Measurements from ENCODE around the gene PLAAT3. TPM values are rescaled to one million over a fixed set of nuclear protein-coding genes. Genes with fewer than 3 reads are reported as not detected.
A peak's percentile ranks its signal among the peaks of the same experiment; 100 is the strongest.
"Not testable (repeated sequence)": the region's sequence is repeated elsewhere in the genome, so short reads cannot be mapped to it uniquely, and the experiment has no call there.

PLAAT3 gene
- 1 to 10 TPM; 6.0 to 6.5 TPM for total RNA-seq

DNA sequence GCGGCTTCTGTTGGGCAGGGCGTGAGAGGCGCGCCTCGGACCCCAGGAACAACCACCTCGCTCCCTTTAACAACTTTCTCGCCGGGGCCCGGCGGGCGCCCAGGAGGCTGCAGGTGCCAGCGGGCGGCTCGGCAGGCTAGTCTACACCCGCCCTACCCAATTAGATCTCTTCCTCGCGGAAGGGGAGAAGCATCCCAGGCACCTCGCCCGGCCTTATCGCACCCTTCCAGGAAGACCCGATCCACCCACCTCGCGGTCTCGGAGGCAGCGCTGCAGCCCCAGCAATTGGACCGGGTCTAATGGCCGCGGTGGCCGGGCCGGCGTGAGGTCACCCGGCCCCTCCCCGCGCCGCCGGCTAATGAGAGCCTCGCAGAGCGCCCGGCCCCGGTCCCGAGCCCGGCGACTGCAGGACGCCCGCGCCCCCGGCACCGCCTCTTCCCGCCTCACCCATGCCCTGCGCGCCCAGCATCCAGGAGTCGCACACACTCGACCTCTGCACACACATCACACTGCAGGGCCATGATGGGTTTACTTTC is at the start of gene PLAAT3:
TSS of gene PLAAT3 (minus strand) at position 298 of the 536 bp plus-strand sequence. CDS start 419 bp downstream, outside the sequence.
- no peak within 1 kb of the TSS for H3K27ac Mint-ChIP-seq
- H3K27me3 Mint-ChIP-seq = no peaks in the 10 kb centered on the region
- no peaks in the 10 kb centered on the region for H3K9me3 Mint-ChIP-seq
- H3K36me3 Mint-ChIP-seq = no peaks in the 10 kb centered on the region
- DNase-seq = peak; percentile 56
- H3K4me3 Mint-ChIP-seq = peak within 1 kb of the TSS; percentile 81
- peaks cover 17% of the 10 kb centered on the region for H3K4me1 Mint-ChIP-seq

DNA sequence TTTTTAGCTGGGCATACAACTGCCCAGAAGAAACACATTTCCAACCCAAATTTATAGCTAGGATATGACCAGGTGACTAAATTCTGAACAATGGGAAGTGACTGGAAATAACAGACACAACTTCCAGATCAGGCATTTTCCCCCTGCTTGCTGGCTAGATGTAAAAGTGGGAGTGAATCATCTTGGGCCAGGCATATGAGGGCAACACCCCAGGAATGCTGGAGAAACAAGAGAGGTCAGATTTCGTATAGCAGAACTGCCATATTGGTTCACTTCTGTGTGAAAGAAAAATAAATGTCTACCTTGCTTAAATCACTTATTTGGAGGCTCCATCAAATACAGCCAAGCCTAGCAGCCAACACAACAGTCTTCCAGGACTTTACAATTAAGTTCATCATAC is 49.6 kb upstream of the PLAAT3 start:
- Mint-ChIP-seq H3K27ac (no peak overlapping the region), H3K36me3 (no peaks in the 10 kb centered on the region), H3K4me3 (no peak overlapping the region), H3K4me1 (peaks cover 34% of the 10 kb centered on the region), H3K9me3 (no peaks in the 10 kb centered on the region), H3K27me3 (no peaks in the 10 kb centered on the region)
- DNase-seq = no peak

GRCh38 chr11:63660972-63661371 is 46.7 kb upstream of the PLAAT3 start:
- Mint-ChIP-seq H3K27me3 (no peaks in the 10 kb centered on the region), H3K4me3 (no peak overlapping the region), H3K4me1 (peaks cover 23% of the 10 kb centered on the region), H3K27ac (no peak overlapping the region), H3K9me3 (no peaks in the 10 kb centered on the region), H3K36me3 (peaks cover 6% of the 10 kb centered on the region)
- no peak for DNase-seq

DNA sequence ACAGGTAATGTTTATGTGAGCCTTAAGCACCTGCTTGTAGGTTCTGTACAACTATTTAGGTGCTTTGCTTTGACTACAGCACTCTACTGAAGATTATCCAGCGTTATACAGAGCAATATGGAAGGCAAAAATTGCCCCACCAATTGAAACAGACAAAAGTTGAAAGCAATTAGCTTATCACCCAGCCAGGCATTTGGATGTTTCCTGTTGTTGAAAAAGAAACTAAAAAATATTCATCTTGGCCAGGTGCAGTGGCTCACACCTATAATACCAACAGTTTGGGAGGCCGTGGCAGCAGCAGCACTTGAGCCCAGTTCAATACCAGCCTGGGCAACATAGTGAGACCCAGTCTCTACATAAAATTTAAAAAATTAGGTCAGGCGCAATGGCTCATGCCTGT is 38.4 kb upstream of the PLAAT3 start:
- no peak overlapping the region for H3K4me3 Mint-ChIP-seq
- peaks cover 17% of the 10 kb centered on the region for H3K36me3 Mint-ChIP-seq
- no peaks in the 10 kb centered on the region for H3K27me3 Mint-ChIP-seq
- no peak overlapping the region for H3K27ac Mint-ChIP-seq
- no peak for DNase-seq
- H3K4me1 Mint-ChIP-seq = peaks cover 6% of the 10 kb centered on the region
- H3K9me3 Mint-ChIP-seq = no peaks in the 10 kb centered on the region

DNA sequence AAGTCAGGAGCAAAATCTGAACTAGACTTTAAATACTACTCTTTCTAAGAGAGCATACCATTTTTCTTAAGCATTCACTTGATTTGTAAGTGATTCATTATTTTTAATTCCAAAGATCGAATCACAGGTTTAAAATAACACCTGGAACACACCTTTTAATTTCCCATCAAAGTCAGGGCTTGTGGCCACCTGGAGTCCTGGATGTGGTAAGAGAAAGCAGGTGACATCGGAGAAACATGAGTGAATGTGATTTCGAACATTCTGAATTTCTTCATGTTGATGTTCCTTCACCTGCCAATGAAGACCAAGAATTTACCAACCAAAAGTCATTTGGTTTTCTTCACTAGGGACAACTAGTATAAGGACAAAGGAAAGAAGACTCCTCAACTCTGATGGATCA is 29.0 kb upstream of the PLAAT3 start:
- Mint-ChIP-seq H3K9me3 (no peaks in the 10 kb centered on the region), H3K36me3 (peaks cover 5% of the 10 kb centered on the region), H3K4me3 (no peak overlapping the region), H3K27ac (no peak overlapping the region), H3K27me3 (no peaks in the 10 kb centered on the region), H3K4me1 (peaks cover 1% of the 10 kb centered on the region)
- no peak for DNase-seq

- peaks cover 5% of the 10 kb centered on the region for H3K36me3 Mint-ChIP-seq
- H3K4me1 Mint-ChIP-seq = peaks cover 8% of the 10 kb centered on the region
- no peak overlapping the region for H3K27ac Mint-ChIP-seq
- H3K27me3 Mint-ChIP-seq = no peaks in the 10 kb centered on the region
- H3K4me3 Mint-ChIP-seq = no peak overlapping the region
- no peaks in the 10 kb centered on the region for H3K9me3 Mint-ChIP-seq
- no peak for DNase-seq
Observed at GRCh38 chr11:63641727-63642126, 27.5 kb upstream of the PLAAT3 start.

- Mint-ChIP-seq H3K36me3 (peaks cover 9% of the 10 kb centered on the region), H3K27me3 (no peaks in the 10 kb centered on the region)
- no peak for DNase-seq
Observed at GRCh38 chr11:63639199-63639832, 25.1 kb upstream of the PLAAT3 start.

DNA sequence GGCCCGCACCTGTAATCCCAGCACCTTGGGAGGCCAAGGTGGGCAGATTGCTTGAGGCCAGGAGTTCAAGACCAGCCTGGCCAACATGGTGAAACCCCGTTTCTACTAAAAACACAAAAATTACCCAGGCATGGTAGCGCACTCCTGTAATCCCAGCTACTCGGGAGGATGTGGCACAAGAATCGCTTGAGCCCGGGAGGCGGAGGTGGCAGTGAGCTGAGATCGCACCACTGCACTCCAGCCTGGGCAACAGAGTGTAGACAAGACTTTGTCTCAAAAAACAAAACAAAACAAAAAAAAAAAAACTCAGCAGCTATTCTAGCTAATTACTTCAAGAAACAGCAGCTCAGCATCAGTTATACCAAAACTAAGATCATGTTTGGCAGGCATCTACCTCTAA is 24.2 kb upstream of the PLAAT3 start:
- H3K9me3 Mint-ChIP-seq, H3K27ac Mint-ChIP-seq, H3K4me1 Mint-ChIP-seq, H3K36me3 Mint-ChIP-seq, DNase-seq, H3K4me3 Mint-ChIP-seq, H3K27me3 Mint-ChIP-seq: not testable (repeated sequence)

More at GRCh38 chr11:63639199-63639832, 25.1 kb upstream of the PLAAT3 start:
- peaks cover 8% of the 10 kb centered on the region for H3K4me1 Mint-ChIP-seq
- no peaks in the 10 kb centered on the region for H3K9me3 Mint-ChIP-seq
- H3K4me3 Mint-ChIP-seq = no peak overlapping the region
- no peak overlapping the region for H3K27ac Mint-ChIP-seq

GRCh38 chr11:63635762-63636465 is 21.7 kb upstream of the PLAAT3 start:
- no peaks in the 10 kb centered on the region for H3K9me3 Mint-ChIP-seq
- H3K27me3 Mint-ChIP-seq = no peaks in the 10 kb centered on the region
- peak; percentile 58 for DNase-seq
- no peak overlapping the region for H3K27ac Mint-ChIP-seq
- no peak overlapping the region for H3K4me3 Mint-ChIP-seq
- peaks cover 17% of the 10 kb centered on the region for H3K4me1 Mint-ChIP-seq
- H3K36me3 Mint-ChIP-seq = peaks cover 16% of the 10 kb centered on the region

DNA sequence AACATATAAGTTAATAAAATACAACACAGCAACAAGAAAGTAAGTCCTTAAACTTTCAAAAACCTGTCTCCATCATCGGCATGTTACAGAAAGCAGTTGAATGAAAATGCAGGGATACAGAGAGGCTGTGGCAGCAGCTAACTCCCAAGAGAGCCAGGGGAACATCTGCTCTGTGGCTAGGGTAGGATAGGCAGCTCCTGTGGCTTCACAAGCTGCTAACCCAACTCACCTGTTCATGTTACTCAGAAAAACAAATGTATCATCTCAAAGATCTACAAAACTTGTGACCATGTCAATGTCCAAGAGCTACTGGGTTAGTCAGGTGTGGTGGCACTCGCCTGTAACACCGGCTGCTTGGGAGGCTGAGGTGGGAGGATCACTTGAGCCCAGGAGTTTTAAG is 15.2 kb upstream of the PLAAT3 start:
- H3K9me3 Mint-ChIP-seq = no peaks in the 10 kb centered on the region
- no peak overlapping the region for H3K4me3 Mint-ChIP-seq
- DNase-seq = no peak
- no peaks in the 10 kb centered on the region for H3K27me3 Mint-ChIP-seq
- no peak overlapping the region for H3K27ac Mint-ChIP-seq
- H3K36me3 Mint-ChIP-seq = peaks cover 24% of the 10 kb centered on the region
- peaks cover 14% of the 10 kb centered on the region for H3K4me1 Mint-ChIP-seq

- Mint-ChIP-seq H3K4me1 (peaks cover 9% of the 10 kb centered on the region), H3K27ac (no peak overlapping the region), H3K27me3 (no peaks in the 10 kb centered on the region), H3K4me3 (no peak overlapping the region), H3K9me3 (no peaks in the 10 kb centered on the region), H3K36me3 (no peaks in the 10 kb centered on the region)
- DNase-seq = no peak
Observed at GRCh38 chr11:63623513-63624140, 9.4 kb upstream of the PLAAT3 start.

DNA sequence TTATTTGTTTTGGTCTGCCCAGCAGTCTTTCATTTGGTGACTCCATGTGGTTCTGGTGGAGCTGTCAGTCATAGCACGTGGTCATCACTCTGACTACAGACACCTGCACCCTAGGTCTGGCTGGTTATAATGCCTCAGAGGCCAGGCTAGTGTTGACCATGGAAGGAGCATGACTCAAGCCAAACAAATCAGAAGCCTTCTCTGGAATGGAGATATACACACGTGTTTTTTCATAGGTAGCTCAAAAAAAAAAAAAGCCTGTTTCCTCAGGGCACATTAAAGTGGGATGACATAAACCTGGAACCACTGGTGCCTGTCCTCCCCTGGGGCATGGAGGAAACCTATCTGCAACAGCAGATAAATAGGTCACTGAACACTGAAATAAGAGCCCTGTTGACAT is 8.1 kb upstream of the PLAAT3 start:
- H3K36me3 Mint-ChIP-seq = no peaks in the 10 kb centered on the region
- H3K4me1 Mint-ChIP-seq = peaks cover 7% of the 10 kb centered on the region
- DNase-seq = no peak
- no peaks in the 10 kb centered on the region for H3K9me3 Mint-ChIP-seq
- H3K27ac Mint-ChIP-seq = no peak overlapping the region
- H3K4me3 Mint-ChIP-seq = no peak overlapping the region
- no peaks in the 10 kb centered on the region for H3K27me3 Mint-ChIP-seq

DNA sequence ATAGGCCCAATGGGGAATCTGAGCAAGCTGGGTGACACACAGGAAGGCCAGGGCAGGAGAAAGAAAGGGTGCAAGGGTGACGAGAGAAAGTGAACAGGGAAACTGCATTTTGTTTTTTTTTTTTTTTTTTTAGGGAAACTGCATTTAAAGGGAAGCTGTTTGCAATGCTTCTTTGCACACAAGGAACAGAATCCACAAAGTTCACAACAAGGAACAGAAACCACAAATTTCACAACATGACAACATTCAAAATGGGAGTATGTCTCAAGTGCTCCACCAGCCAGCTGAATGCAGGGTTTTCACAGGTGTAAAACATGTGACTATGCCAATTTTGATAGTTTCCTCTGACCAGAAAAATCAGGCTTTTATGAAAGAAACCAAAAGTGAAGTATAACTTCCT is 6.8 kb upstream of the PLAAT3 start:
- peaks cover 7% of the 10 kb centered on the region for H3K4me1 Mint-ChIP-seq
- no peaks in the 10 kb centered on the region for H3K9me3 Mint-ChIP-seq
- no peak overlapping the region for H3K4me3 Mint-ChIP-seq
- H3K27ac Mint-ChIP-seq = peak overlapping the region; percentile 65
- no peak for DNase-seq
- H3K36me3 Mint-ChIP-seq = no peaks in the 10 kb centered on the region
- H3K27me3 Mint-ChIP-seq = no peaks in the 10 kb centered on the region

DNA sequence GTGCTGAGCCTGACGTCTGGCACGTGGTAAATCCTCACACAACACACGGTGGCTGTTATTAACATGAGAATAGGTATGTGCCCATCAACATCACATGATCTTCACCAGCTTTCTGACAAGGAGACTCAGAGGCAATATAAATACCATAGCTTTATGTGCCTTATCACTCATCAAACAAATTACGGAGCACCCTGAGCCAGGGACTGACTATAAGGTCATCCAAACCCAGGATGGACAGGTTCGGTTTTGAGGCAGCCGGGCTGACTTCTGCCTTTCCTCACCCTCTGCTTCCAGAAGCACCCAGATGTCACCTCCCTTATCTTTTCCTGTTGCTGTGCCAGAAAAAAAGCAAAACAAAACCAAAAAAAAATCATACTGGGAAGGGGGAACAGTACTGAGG is 5.7 kb upstream of the PLAAT3 start:
- H3K27ac Mint-ChIP-seq = no peak overlapping the region

GRCh38 chr11:63617686-63618085 is 3.5 kb upstream of the PLAAT3 start:
- not testable (repeated sequence) for H3K36me3 Mint-ChIP-seq, H3K27me3 Mint-ChIP-seq, H3K27ac Mint-ChIP-seq, H3K9me3 Mint-ChIP-seq, H3K4me3 Mint-ChIP-seq, DNase-seq
- peaks cover 14% of the 10 kb centered on the region for H3K4me1 Mint-ChIP-seq

More for the DNA sequence above, 5.7 kb upstream of the PLAAT3 start:
- Mint-ChIP-seq H3K4me1 (peaks cover 7% of the 10 kb centered on the region), H3K9me3 (no peaks in the 10 kb centered on the region), H3K27me3 (no peaks in the 10 kb centered on the region), H3K4me3 (no peak overlapping the region), H3K36me3 (no peaks in the 10 kb centered on the region)
- no peak for DNase-seq

All from activated naive CD8-positive, alpha-beta T cell treated with anti-CD3 and anti-CD28 coated beads for 36 hours (primary cell).